ENCODE data around the gene FTO.

Gene FTO

DNA sequence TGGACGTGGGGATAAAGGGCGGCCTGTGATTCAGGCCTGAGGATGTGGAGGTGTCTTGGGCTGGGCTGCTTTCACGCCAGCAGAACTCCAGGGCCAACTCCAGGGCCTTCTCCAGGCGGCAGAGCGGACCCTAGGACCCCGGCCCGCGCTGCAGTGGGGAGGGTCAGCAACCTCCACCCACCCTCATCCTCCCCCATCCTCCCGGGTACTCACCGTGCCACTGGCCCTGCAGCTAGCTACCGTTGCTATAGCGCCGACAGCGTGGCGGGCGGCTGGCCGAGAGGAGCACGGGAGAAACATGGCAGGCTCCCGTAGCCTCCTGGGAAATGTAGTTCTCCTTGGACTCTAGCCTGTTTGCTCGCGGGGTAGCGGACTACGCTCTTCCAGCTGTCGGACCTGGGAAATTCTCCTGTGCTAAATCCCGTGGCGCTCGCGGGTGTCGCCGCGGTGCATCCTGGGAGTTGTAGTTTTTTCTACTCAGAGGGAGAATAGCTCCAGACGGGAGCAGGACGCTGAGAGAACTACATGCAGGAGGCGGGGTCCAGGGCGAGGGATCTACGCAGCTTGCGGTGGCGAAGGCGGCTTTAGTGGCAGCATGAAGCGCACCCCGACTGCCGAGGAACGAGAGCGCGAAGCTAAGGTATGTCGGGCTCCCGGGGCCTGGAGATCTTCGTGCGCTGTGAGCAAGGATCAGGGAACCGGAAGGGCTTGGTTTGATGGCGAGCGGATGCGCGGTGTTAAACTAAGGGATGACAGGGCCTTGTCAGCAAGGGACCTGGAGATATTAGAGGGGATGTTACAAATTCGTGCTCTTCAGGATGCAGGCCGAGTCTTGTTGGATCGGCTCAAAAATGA, at the start of gene FTO, which contains the start of gene RPGRIP1L:
FTO (plus strand) TSS at position 567 of the 855 bp plus-strand sequence.
RPGRIP1L (minus strand) TSS at position 270 of the 855 bp plus-strand sequence. CDS start 3,136 bp downstream, outside the sequence.
- peak within 1 kb of the TSS; percentile 73 to 86 for H3K4me3 ChIP-seq (replicated peaks in 1 of 2; ENCODE audit: low read depth in 2 of 2, low read length in 2 of 2)
- TF ChIP-seq, protein P1, sequence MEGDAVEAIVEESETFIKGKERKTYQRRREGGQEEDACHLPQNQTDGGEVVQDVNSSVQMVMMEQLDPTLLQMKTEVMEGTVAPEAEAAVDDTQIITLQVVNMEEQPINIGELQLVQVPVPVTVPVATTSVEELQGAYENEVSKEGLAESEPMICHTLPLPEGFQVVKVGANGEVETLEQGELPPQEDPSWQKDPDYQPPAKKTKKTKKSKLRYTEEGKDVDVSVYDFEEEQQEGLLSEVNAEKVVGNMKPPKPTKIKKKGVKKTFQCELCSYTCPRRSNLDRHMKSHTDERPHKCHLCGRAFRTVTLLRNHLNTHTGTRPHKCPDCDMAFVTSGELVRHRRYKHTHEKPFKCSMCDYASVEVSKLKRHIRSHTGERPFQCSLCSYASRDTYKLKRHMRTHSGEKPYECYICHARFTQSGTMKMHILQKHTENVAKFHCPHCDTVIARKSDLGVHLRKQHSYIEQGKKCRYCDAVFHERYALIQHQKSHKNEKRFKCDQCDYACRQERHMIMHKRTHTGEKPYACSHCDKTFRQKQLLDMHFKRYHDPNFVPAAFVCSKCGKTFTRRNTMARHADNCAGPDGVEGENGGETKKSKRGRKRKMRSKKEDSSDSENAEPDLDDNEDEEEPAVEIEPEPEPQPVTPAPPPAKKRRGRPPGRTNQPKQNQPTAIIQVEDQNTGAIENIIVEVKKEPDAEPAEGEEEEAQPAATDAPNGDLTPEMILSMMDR (IDR thresholded peaks at IDR 0.05; ENCODE audit: low read depth, low read length) = no peak
- DNase-seq (ENCODE audit: low read depth in 2 of 2) = peak; percentile 99 to 100

DNA sequence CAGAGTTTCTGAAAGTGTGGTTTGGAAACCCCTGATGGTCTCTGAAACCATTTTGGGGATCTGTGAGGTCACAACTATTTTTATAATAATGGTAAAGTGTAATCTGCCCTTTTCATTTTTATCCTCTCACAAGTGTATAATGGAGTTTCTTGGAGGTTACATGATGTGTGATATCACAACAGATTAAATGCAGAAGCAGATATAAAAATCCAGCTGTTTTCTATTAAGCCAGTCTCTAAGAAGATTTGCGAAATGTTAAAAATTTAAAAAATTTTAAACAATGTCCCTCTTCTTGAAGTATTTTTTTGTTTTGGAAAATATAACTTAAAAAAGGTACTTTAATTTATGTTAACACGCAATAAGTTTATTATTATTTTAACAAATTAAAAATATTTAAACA, 49.0 kb upstream of the FTO start:
- no peak for DNase-seq (ENCODE audit: low read depth in 2 of 2)
- H3K4me3 ChIP-seq (replicated peaks in 1 of 2; ENCODE audit: low read depth in 2 of 2, low read length in 2 of 2) = no peak overlapping the region
- TF ChIP-seq, protein P1 (IDR thresholded peaks at IDR 0.05; ENCODE audit: low read depth, low read length) = no peak

DNA sequence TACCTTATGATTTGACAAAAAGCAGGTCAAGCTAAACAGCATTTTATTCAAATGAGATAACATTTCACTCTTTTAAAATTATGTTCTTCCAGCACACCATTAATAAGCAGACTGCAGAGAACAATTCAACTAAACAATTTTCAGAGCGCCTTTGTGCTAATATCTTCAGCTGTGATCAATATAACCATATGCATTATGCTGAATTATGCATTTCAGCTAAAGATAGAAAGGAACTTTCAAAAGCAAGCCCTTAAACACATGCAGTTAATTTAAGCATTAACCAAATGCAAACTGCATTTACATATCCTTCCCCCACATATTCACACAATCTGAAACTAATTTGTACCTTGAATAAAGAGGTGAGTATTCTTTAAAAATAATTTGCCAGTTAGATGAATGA, 41.9 kb upstream of the FTO start:
- TF ChIP-seq, protein P1 (IDR thresholded peaks at IDR 0.05; ENCODE audit: low read depth, low read length) = no peak
- no peak overlapping the region for H3K4me3 ChIP-seq (replicated peaks in 1 of 2; ENCODE audit: low read depth in 2 of 2, low read length in 2 of 2)
- DNase-seq (ENCODE audit: low read depth in 2 of 2) = no peak

DNA sequence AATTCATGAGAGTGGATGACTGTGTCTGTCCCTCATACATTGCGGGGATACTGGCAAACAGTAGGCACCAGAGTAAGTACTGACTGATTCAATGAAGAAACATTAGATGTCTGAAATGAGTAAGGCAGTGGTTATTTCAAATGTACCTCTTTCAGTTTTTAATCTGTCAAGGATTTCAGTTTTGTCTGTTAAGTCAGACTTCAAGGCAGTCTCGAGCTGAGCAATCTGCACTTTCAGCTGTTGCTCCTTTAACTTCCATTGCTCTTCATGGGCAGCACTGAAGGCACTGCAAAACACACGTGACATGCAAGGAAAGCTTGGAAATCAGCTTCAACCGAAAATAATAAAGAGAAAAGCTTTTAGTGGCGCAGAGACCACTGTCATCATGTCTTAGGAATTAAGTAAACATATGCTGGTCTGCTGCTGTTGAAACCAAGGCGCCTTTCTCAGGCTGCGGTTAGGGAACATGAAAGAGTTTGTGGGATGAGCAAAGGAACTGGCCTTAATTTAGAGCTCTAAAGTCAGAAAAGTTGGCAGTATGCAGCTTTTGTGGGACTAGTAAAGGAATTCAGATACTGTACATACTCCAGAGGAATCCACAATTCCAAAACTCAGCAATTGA, 39.1 kb upstream of the FTO start:
- H3K4me3 ChIP-seq (replicated peaks in 1 of 2; ENCODE audit: low read depth in 2 of 2, low read length in 2 of 2) = no peak overlapping the region
- DNase-seq (ENCODE audit: low read depth in 2 of 2) = peak; percentile 75 to 82
- TF ChIP-seq, protein P1 (IDR thresholded peaks at IDR 0.05; ENCODE audit: low read depth, low read length) = no peak

DNA sequence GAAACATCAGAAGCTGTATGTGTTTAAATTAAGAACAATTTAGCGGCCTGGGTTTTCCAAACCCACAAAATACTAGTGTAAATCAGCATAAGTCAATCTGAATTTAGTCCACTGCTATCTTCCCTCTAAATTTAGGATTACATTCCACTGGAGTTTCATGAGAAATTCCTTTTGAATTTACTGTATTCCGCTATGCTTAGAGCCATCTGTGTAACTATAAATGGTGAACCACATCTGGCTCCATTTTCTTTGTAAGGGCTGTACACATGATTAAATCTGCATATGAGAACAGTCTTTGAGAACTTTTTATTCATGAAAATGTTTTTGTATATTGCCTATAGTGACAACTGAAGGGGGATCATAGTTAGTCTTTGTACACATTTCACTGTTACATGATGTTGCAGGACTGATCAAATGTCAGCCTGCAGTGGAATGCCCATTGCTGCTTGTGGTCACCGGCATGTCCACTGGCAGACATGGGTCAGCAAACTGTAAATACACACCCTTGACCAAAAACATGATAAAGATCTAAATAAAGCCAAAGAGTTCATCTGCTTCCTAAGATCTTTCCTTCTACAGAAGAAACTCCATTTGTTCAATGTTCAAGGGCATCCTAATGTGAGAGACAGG, 37.1 kb upstream of the FTO start:
- no peak overlapping the region for H3K4me3 ChIP-seq (replicated peaks in 1 of 2; ENCODE audit: low read depth in 2 of 2, low read length in 2 of 2)
- TF ChIP-seq, protein P1 (IDR thresholded peaks at IDR 0.05; ENCODE audit: low read depth, low read length) = no peak
- no peak for DNase-seq (ENCODE audit: low read depth in 2 of 2)

DNA sequence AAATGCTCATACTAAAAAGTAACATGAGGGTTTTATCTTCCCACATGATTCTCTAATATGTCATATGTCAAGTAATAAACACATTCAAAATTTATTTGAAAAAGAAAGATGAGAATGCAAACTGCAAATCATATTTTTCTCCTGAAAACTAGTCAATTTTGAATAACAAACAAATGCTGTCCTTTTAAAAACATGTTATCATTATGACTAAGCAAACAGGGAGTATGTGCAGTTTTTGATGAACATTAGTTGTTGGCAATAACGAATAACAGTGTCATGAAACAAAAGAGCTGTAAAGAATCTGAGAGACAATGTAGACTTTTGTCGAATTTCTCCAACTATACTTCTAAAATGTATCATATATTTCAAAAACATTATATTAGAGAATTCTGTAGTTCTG, 35.1 kb upstream of the FTO start:
- no peak overlapping the region for H3K4me3 ChIP-seq (replicated peaks in 1 of 2; ENCODE audit: low read depth in 2 of 2, low read length in 2 of 2)
- TF ChIP-seq, protein P1 (IDR thresholded peaks at IDR 0.05; ENCODE audit: low read depth, low read length) = no peak
- DNase-seq (ENCODE audit: low read depth in 2 of 2) = peak; percentile 37
